DMS53 treated with DMSO at 0.1 percent for 48 hours (cell line): Measurements from ENCODE around the gene VKORC1L1.
A peak's percentile ranks its signal among the peaks of the same experiment; 100 is the strongest.
"Not testable (repeated sequence)": the region's sequence is repeated elsewhere in the genome, so short reads cannot be mapped to it uniquely, and the experiment has no call there.

ENCODE experiments used
- DNase-seq: peaks from one replicate; lab custom pipeline; 2025; ENCODE audit not compliant: unreplicated experiment; lab: John Stamatoyannopoulos, UW

VKORC1L1 gene

DNA sequence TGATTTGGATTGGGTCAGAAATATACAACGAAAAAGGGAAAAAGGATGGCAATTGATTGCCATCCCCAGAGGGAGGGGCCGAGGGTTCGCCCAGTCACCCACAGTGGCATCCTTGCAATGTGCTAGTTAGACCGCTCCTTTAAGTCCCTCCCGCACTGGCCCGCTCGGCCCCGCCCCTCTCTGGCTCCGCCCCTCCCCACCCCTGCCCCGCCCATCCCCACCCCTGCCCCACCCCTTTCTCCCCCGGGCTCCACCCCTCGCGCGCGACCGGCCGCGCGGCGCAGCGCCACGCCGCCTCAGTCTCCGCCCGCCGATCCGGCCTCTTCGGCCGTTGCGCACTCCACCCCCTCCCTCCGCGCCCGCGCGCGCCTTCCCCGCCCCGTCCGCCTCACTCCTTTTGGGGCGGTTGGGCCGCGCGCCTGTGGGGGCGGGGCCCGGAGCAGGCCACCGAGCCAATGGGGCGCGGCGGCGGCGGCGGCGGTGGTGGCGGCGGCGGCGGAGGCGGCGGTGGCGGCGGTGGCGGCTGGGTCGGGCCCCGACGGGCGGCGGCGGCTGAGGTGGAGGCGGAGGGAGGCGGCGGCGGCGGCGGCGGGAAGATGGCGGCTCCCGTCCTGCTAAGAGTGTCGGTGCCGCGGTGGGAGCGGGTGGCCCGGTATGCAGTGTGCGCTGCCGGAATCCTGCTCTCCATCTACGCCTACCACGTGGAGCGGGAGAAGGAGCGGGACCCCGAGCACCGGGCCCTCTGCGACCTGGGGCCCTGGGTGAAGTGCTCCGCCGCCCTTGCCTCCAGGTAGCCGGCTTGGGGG lies at the start of gene VKORC1L1:
Gene VKORC1L1, plus strand, starts transcription at position 299 of the 806 bp plus-strand sequence. Its CDS starts 298 bp downstream, at position 597.
- peak; percentile 88 for DNase-seq

DNA sequence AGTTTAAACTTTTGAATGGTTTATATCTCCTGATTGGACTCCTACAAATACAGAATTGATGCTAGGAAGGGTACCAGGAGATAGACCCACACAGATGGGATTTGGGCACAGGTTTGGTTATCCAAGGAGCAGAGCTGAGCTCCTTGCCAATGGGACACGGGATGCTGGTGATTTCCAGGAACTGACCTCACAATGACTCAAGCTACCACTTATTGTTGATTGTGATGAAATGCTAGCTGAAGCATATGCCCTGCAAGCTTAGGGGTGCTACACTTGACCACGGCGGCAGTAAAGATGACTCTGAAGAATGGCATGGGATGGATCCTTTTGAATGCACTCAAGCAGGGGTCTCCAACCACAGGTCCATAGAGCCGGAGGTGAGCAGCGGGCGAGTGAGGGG lies 45.5 kb upstream of the VKORC1L1 start:
- DNase-seq, result no peak

DNA sequence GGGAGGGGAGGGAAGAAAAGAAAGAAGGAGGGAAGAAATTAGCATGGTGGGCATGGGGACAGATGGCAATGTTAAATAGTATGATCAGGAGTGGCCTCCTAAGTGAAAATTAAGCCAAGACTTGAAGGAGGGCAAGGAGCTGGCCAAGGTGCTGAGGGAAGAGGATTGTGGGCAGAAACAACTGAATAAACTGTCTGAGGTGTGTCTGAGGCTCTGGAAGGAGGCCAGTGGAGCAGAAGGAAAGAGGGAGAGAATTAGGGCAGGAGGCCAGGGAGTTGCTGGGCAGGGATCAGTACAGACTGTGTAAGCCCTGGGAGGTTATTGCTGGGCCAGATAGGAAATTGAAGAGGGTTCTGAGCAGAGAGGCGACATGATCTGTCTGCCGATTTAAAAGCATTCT lies 40.6 kb upstream of the VKORC1L1 start:
- no peak for DNase-seq

DNA sequence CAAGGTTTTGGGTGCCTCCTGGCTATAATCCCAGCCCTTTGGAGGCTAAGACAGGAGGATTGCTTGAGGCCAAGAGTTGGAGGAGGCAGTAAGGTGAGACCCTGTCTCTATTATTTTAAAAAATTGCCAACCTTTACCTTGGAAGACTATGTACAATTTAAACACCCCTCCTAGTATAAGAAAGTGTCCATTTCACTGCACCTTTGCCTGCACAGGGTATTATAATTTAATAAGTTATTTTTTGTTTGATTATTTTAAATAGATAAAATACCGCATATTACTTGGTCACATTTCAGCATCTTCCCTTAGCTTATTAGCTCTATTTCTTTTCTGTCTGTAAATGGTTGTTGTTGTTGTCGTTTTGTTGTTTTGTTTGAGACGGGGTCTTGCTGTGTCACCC lies 36.2 kb upstream of the VKORC1L1 start:
- not testable (repeated sequence) for DNase-seq

DNA sequence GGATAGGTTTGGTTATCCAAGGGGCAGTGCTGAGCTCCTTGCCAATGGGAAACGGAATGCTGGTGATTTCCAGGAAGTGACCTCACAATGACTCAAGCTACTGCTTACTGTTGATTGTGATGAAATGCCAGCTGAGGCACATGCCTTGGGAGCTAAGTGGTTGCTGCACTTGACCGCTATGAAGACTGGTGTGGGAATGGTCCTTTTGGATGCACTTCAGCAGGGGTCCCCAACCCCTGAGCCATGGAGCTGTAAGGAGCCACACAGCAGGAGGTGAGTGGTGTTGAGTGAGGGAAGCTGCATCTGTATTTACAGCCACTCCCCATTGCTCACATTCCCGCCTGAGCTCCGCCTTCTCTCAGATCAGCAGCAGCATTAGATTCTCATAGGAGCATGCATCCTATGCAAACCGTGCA lies 35.3 kb upstream of the VKORC1L1 start:
- DNase-seq, result not testable (repeated sequence)

DNA sequence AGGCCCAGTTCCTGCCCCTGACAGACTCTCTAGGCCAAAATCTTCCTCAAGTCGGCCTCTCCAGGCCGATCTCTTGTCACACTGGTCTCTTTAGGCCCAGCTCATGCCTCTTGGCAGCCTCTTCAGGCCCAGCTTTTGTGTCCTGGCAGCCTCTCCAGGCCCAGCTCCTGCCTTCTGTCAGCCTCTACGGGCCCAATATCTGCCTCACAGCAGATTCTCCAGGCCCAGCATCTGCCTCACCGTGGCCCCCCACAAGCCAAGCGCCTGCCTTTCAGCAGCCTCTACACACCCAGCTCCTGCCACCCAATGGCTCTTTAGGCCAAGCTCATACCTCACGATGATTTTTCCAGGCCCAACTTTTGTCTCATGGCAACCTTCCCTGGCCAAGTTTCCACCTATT lies 33.0 kb upstream of the VKORC1L1 start:
- DNase-seq, result no peak

DNA sequence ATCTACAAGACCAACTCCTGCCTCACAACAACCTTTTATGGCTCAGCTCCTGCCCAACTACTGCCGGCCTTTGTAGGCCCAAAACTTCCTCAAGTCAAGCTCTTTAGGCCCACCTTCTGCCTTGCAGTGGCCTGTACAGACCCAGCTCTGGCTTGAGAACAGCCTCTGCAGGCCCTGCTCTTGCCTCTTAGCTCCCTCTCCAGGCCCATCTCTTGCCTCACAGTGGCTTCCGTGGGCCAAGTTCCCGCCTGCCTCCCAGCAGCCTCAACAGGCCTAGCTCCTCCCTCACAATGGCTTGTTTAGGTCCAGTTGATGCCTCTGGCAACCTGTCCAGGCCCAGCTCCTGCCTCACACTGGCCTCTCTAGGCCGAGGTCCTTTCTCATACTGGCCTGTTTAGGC lies 32.4 kb upstream of the VKORC1L1 start:
- DNase-seq, result no peak

DNA sequence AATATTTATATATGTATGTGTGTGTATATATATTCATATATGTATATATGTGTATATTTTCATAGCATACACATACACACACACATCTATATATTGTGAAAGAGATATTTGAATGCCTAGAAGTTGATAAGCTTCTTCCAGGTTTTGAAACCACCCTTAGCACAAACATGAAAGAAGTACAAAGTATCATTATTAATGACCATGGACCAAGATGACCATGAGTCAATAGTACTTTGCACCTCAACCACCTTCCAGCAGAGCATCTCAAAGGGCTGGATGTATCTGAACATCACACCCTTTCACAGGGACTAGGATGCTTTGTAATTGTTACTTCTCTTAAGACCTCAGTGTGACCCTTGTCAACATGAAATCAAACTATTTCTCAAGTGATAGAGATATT lies 29.3 kb upstream of the VKORC1L1 start:
- not testable (repeated sequence) for DNase-seq

DNA sequence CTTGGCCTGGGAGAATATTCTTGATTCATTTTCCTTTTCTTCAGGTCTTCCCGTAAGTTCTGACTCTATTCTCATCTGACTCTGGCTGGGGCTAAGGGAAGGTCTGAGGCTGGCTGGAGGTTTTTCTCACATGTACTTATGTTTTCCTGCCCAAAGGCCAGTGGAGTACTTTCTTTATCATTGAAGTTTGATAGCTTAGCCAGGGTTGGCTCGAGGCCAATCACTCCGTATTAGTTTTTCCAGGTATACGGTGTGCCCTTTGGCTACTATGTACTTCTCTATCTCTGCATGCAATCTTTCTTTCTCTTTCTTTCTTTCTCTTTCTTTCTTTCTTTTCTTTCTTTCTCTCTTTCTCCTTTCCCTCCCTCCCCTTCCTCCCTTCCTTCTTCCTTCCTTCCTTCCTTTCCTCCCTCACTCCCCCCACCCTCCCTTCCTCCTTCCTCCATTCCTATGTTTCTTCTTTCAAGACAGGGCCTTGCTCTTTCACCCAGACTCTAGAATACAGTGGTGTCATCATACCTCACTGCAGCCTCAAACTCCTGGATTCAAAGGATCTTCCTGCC lies 26.8 kb upstream of the VKORC1L1 start:
- no peak for DNase-seq

DNA sequence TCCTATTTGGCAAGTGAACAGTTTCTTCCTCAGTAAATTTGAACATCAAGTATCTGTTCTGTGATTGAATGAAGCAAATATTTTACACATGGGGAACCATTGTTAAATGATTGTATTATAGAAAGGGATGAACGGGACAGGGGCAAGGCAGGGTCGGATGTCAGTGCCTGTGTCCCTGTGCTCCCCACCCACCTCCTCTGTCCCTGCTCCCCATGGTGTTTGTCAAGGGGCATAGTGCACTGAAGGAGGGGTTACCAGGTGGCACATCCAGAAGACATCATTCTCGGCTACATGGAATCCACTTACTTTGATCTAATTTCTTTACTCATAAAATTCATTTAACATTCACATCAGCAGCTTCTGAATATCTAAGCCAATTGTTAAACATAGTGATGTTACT lies 19.4 kb upstream of the VKORC1L1 start:
- not testable (repeated sequence) for DNase-seq

DNA sequence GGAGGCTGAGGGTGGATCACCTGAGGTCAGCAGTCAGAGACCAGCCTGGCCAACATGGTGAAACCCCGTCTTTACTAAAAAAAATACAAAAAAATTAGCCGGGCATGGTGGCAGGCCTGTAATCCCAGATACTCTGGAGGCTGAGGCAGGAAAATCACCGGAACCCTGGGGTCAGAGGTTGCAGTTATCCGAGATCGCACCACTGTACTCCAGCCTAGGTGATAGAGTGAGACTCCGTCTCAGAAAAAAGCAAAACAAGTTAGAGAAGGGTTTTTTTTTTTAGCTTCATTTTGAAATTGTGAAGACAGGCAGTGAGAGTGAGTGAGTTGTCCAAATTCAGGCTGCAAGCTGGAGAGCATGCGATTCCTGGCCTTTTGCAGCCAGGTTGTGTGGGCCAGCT lies 19.0 kb upstream of the VKORC1L1 start:
- not testable (repeated sequence) for DNase-seq

DNA sequence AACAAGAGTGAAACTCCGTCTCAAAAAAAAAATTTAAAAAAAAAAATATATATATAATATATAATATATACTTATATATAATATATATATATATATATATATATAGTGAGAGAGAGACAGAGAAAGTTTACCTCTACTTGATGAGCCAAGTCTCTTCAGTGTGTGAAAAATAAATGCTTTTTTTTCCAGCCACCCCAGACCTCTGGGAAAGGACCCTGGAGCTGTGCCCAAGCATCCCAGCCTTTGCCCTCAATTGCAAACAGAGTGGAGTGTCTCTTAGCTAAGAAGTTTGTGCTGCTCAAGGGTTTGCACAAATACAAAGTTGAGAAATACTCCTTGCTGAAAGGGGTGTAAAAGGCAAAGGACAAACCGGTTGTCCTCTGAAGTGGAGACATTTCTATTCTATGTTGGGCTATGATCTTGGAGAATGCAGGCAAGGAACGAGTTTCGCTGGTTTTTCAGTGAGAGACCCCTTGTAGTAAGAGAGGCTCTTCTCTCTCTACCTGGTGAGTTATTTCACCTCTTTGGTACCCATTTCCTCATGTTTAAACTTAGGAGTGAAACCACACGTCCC lies 15.5 kb upstream of the VKORC1L1 start:
- DNase-seq, result not testable (repeated sequence)

DNA sequence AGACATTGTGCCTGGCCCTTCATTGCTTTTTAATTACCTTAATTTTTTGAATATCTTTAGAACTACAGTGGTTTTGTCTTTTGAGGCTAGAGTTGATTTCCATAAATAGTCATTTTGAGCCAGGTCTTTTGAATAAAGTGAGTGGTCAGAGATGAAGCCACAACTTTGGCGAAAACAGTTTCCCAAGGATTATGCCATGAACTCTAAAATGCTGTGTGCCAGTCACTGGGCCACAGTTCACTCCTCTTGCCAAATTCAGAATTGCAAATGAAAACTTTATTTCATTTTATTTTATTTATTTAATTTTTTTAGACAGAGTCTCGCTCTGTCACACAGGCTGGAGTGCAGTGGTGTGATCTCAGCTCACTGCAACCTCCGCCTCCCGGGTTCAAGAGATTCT lies 14.2 kb upstream of the VKORC1L1 start:
- DNase-seq, result not testable (repeated sequence)

DNA sequence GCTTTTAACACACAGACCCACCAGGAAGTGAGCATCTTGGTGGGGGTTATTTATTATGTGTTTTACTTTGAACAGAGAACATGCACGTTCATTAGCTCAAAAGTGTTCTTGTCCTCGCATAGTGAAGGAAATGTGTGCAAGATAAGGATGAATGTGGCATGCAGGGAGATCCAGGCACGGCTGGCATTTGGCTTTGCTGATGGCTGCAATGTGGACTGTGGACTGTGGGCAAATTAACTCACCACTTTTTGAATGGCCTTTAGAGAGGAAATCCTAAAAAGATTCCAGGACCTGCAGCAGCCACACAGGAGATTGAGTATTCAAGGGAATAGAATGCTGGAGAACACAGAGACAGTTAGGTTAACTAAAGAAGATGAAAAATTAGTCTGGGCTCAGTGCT lies 6.6 kb upstream of the VKORC1L1 start:
- DNase-seq, result not testable (repeated sequence)

DNA sequence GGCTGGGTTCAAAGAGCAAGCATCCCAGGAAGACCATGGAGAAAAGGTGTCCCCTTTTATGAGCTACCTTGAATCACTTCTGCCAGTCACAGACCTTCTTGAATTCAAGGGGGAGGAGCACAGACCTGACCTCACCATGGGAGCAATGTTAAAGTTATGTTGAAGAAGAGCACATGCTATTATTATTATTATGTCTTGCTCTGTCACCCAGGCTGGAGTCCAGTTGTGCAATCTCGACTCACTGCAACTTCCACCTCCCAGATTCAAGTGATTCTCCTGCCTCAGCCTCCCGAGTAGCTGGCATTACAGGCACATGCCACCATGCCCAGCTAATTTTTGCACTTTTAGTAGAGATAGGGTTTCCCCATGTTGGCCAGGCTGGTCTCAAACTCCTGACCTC lies 5.2 kb upstream of the VKORC1L1 start:
- DNase-seq, result not testable (repeated sequence)

DNA sequence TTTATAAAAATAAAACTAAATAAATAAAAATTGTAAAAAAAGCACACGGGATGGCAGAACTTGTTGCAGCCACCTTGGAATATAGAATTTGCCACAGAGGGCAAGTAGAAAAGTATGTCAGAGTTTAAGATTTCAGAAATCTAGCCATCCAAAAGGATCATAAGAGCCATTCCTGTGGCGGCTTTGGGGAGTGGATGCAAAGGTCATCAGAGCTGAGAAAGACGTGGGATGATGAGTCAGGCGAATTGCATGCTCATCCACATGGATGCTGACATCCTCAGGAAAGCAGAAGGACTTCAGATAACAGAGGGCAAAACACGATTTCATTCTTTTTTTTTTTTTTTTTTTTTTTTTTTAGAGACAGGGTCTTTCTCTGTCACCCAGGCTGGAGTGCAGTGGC lies 3.6 kb upstream of the VKORC1L1 start:
- DNase-seq, result not testable (repeated sequence)

DNA sequence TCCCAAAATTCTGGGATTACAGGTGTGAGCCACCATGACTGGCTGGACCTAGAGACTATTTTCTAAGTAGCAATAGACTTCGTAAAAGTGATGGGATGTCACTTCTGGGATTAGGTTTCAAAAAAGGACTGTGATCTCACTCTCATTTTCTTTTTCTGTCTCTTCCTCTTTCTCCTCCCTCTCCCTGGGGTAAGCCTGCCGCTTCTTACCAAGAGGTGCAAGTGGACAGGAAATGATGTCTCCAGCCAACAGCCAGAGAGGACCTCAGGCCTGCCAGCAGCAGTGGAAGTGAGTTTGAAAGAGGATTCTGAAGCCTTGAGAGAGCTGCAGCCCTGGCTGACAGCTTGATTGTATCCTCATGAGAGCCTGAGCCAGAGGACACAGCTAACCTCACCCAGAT lies 1.4 kb upstream of the VKORC1L1 start:
- not testable (repeated sequence) for DNase-seq

DNA sequence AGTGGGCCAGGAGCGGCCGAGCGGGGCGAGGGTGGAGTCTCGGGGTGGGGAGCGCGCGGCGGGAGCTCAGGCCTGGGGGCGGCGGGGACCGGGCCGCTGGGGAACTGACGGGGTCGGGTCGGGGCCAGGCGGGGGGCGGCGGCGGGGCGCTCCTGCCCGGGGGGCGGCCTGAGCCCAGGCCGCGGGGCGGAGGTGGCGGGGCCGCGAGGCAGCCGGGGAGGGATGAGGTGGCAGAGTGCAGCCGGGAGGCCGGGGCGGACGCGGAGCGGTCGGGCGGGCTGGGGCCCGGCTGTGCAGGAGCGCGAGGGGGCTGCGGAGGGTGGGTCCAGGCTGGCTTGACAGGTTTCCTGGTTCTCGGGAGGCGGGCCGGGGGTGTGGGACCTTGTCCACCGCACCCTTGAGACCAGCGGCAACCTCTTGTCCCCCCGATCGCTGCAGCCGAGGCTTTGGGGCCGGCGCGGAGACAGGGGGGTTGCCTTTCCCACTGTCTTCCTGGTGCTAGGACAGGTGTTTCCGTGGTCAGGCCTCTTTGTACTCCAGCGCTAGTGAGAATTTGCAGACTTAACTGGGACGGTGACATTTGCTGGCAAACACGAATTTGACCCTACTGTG lies 814 bp downstream of the VKORC1L1 start:
- not testable (repeated sequence) for DNase-seq

DNA sequence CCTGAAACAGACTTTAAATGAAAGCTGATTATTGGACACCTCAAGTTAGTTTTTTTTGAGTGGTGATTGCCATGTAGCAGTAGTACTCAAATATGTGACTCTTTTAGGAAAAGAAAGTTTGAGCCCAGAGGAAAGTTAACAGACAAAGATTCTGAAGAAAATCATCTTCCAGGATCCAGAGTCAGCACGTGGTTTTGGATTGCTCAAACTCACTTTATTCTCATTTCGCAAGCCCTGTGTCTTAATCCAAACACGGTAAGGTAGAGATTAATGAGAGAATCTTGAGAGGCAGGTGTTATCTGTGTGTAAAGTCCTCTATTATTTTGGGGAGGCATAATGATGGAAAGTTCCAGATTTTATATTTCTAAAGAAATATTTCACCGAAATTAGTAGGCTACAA lies 2.8 kb downstream of the VKORC1L1 start:
- DNase-seq, result not testable (repeated sequence)

DNA sequence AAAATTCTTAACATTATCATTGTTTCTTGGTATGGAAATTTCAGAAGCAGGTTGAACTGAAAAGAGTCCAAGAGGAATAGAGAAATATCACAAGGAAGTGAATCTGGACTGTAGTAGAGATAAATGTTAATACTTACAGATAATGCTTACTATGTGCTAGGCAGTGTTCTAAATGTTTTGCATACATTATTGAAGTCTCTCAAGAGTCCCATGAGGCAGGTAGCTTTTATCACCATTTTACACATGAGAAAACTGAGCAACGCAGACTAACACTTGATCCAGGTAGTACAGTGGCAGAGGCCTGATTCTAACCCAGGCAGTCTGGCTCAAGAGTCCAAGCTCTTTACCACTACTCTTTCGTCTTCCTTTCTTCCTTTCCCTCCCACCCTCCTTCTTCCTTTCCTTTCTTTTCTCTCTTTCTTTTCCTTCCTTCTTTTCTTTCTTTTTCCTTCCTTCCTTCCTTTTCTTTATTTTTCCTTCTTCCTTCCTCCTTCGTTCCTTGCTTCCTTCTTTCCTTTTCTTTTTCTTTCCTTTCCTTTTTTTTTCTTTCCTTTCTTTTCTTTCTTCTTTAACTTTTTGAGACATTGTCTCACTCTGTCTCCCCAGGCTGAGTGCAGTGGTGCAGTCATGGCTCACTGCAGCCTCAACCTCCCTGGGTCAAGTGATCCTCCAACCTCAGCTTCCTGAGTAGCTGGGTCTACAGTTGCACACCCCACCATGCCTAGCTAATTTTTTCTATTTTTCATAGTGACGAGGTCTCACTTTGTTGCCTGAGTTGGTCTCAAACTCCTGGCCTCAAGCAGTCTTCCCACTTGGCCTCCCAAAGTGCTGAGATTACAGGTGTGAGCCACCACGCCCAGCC lies 6.6 kb downstream of the VKORC1L1 start:
- DNase-seq, result not testable (repeated sequence)

DNA sequence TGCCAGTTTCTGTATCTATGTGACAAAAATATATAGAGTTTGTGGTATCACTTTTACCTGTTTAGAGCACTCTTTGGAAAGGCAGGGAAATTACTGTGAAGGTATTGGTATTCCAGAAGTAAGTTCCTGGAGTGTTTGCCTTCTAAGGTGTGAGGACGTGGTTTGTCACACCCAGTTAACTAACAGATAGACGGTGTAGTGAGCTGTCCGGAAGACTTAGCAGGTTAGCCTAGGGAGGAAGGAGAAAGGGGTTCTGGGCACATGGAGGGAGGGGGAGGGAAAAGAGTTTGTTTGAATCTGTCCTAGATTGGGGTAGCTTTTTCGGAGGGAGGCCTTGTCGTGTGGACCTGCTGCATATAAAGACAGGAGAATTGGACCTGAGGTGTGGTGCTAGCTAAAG lies 7.4 kb downstream of the VKORC1L1 start:
- not testable (repeated sequence) for DNase-seq
